Stimulated activated CD8-positive, alpha-beta memory T cell treated with anti-CD3 and anti-CD28 coated beads, Interleukin-4, amount 100 ng/mL, for 24 hours (primary cell): ENCODE measurements around the gene PFKFB2.
A peak's percentile ranks its signal among the peaks of the same experiment; 100 is the strongest.

ENCODE experiments used
- DNase-seq: peaks from one replicate; pipeline ENCODE4 v3.0.0-alpha.2; 2020; ENCODE audit warnings: low read depth

The PFKFB2 gene

GRCh38 chr1:207089627-207090355 lies 36.7 kb downstream of the PFKFB2 start:
- no peak for DNase-seq

GRCh38 chr1:207091200-207091908 lies 38.3 kb downstream of the PFKFB2 start:
- no peak for DNase-seq

GRCh38 chr1:207093944-207094343 lies 40.9 kb downstream of the PFKFB2 start:
- DNase-seq: no peak

- DNase-seq: peak; percentile 1
Measured at GRCh38 chr1:207097871-207098324, 44.8 kb downstream of the PFKFB2 start.

- DNase-seq: no peak
Measured at GRCh38 chr1:207101720-207102119, 48.6 kb downstream of the PFKFB2 start.

- no peak for DNase-seq
Measured at GRCh38 chr1:207102146-207102545, 49.1 kb downstream of the PFKFB2 start.

GRCh38 chr1:207102659-207103058 lies 49.6 kb downstream of the PFKFB2 start:
- DNase-seq: no peak

- no peak for DNase-seq
Measured at GRCh38 chr1:207103892-207104373, 50.9 kb downstream of the PFKFB2 start, which contains the start of gene C4BPA. TSS of gene C4BPA (plus strand) at chr1:207104233. CDS start at chr1:207113026, 8,793 bp downstream.

GRCh38 chr1:207109004-207109403 lies 55.9 kb downstream of the PFKFB2 start:
- DNase-seq: no peak

GRCh38 chr1:207112616-207113296 lies 59.7 kb downstream of the PFKFB2 start:
- DNase-seq: no peak

GRCh38 chr1:207115269-207115668 lies 62.2 kb downstream of the PFKFB2 start:
- no peak for DNase-seq

GRCh38 chr1:207124389-207124788 lies 71.3 kb downstream of the PFKFB2 start:
- DNase-seq: no peak

GRCh38 chr1:207128336-207128921 lies 75.4 kb downstream of the PFKFB2 start:
- no peak for DNase-seq

- no peak for DNase-seq
Measured at GRCh38 chr1:207129053-207129452, 76.0 kb downstream of the PFKFB2 start.
